HCT116 (cell line): ENCODE results near the gene POMGNT1. TPM values are rescaled to one million over a fixed set of nuclear protein-coding genes. Genes with fewer than 3 reads are reported as not detected.

Experiments
- ATAC-seq: fragments of 200-7000 bp; cut with Tn5 transposase; 2 replicates; pipeline ENCODE4 v1.9.1; 2020; ENCODE audit warnings: mild to moderate bottlenecking, moderate library complexity
- BruUV-seq: library from RNA; stranded (reverse); fragments of 400-500 nt; replicated peaks from 2 replicates; lab custom pipeline; 2021; lab: Mats Ljungman, UMichigan
- CTCF ChIA-PET: fragments of 300-600 bp; sonication (Branson Sonifier 250); formaldehyde crosslinking; loops from one replicate; lab custom pipeline; 2021; ENCODE audit warnings: antibody characterized with exemption; lab: Charles Lee
- POLR2A ChIA-PET: fragments of 300-600, 350-600 bp; sonication (Branson Sonifier 250); formaldehyde crosslinking; loops from one replicate; lab custom pipeline; 2021; ENCODE audit warnings: antibody characterized with exemption; lab: Charles Lee
- RAD21 ChIA-PET, 2 experiments: fragments of 300-600 bp; sonication (Branson Sonifier 250); formaldehyde crosslinking; loops; one replicate each; lab custom pipeline; 2023; ENCODE audit warnings: low total read pairs in 2 of 2; ENCODE audit not compliant: uncharacterized antibody in 2 of 2, unreplicated experiment in 2 of 2, low non-redundant PET in 1 of 2; lab: Charles Lee
- DNase-seq: peaks from one replicate; pipeline ENCODE4 v3.0.0-alpha.2; 2010; ENCODE audit warnings: low read depth, low spot score
- H2AFZ ChIP-seq: fragments of 200-600 bp; shearing (Covaris generic), sonication (generic); 2 replicates; pipeline ENCODE4 v1.6.1; 2017; ENCODE audit warnings: low read depth, mixed run types, mixed read lengths, antibody characterized with exemption, low read length; ENCODE audit not compliant: poor library complexity, severe bottlenecking
- H3K27ac ChIP-seq: 2 replicates; pipeline ENCODE4 v1.5.1; 2012; ENCODE audit warnings: low read depth, low read length
- H3K27me3 ChIP-seq: fragments of 200-600 bp; sonication (generic); 2 replicates; pipeline ENCODE4 v1.6.1; 2016; ENCODE audit warnings: mixed run types, low read length, mixed read lengths; ENCODE audit not compliant: insufficient read depth
- H3K36me3 ChIP-seq, 2 experiments: fragments of 200-500 bp in 1 of 2; fragments of 200-600 bp in 1 of 2; sonication (Bioruptor generic) in 1 of 2; sonication (generic) in 1 of 2; 2 replicates each; pipeline versions ENCODE4 v1.5.1 to v1.6.1; 2014 to 2016; ENCODE audit warnings: low read length in 2 of 2, inconsistent platforms in 1 of 2, mixed read lengths in 1 of 2, mixed run types in 1 of 2; ENCODE audit not compliant: insufficient read depth in 2 of 2, control insufficient read depth in 1 of 2
- H3K4me1 ChIP-seq, 2 experiments: fragments of 200-600 bp in 1 of 2; sonication (generic) in 1 of 2; 2 replicates each; pipeline versions ENCODE4 v1.5.1 to v1.6.1; 2012 to 2017; ENCODE audit warnings: low read length in 2 of 2, inconsistent platforms in 1 of 2, mild to moderate bottlenecking in 1 of 2, mixed read lengths in 1 of 2, mixed run types in 1 of 2, moderate library complexity in 1 of 2; ENCODE audit not compliant: insufficient read depth in 2 of 2, control insufficient read depth in 1 of 2
- H3K4me2 ChIP-seq: fragments of 200-600 bp; sonication (generic); 2 replicates; pipeline ENCODE4 v1.6.1; 2017; ENCODE audit warnings: mixed run types, low read length, mixed read lengths
- H3K4me3 ChIP-seq, 2 experiments: fragments of 200-600 bp in 1 of 2; sonication (generic) in 1 of 2; replicated peaks in 1 of 2; 2 replicates each; pipeline ENCODE4 v1.5.1; 2011 to 2016; ENCODE audit warnings: low read length in 2 of 2, control low read depth in 1 of 2, low read depth in 1 of 2, mild to moderate bottlenecking in 1 of 2, mixed read lengths in 1 of 2, mixed run types in 1 of 2
- H3K79me2 ChIP-seq: fragments of 200-600 bp; sonication (generic); 2 replicates; pipeline ENCODE4 v1.6.1; 2017; ENCODE audit warnings: mild to moderate bottlenecking, mixed run types, low read length, moderate library complexity, mixed read lengths; ENCODE audit not compliant: insufficient read depth
- H3K9ac ChIP-seq: fragments of 200-600 bp; sonication (generic); 2 replicates; pipeline ENCODE4 v1.6.1; 2016; ENCODE audit warnings: low read length, mixed read lengths
- H3K9me2 ChIP-seq: fragments of 200-600 bp; sonication (generic), shearing (Covaris generic); 2 replicates; pipeline ENCODE4 v1.6.1; 2017; ENCODE audit warnings: mixed run types, mild to moderate bottlenecking, moderate library complexity; ENCODE audit not compliant: insufficient read depth
- H3K9me3 ChIP-seq, 2 experiments: fragments of 200-500 bp in 1 of 2; fragments of 200-600 bp in 1 of 2; sonication (Bioruptor generic) in 1 of 2; sonication (generic) in 1 of 2; 2 replicates each; pipeline ENCODE4 v1.6.1; 2014 to 2017; ENCODE audit warnings: low read length in 2 of 2, mixed read lengths in 2 of 2, inconsistent platforms in 1 of 2, low read depth in 1 of 2, mild to moderate bottlenecking in 1 of 2, mixed run types in 1 of 2, moderate library complexity in 1 of 2; ENCODE audit not compliant: control insufficient read depth in 1 of 2, insufficient read depth in 1 of 2
- H4K20me1 ChIP-seq: fragments of 200-600 bp; sonication (generic), shearing (Covaris generic); 2 replicates; pipeline ENCODE4 v1.6.1; 2017; ENCODE audit warnings: mixed run types, mild to moderate bottlenecking, moderate library complexity; ENCODE audit not compliant: insufficient read depth
- CBX3 ChIP-seq: IDR thresholded peaks from 2 replicates; pipeline ENCODE4 v1.6.1; 2012; ENCODE audit warnings: low read depth
- CEBPB ChIP-seq: IDR thresholded peaks from 2 replicates; pipeline ENCODE4 v1.6.1; 2012; ENCODE audit warnings: low read depth
- EGR1 ChIP-seq: IDR thresholded peaks from 2 replicates; pipeline ENCODE4 v1.6.1; 2012; ENCODE audit warnings: low read depth
- ELF1 ChIP-seq: IDR thresholded peaks from 2 replicates; pipeline ENCODE4 v1.6.1; 2012; ENCODE audit warnings: low read depth, borderline replicate concordance
- EZH2 ChIP-seq: fragments of 200-600 bp; sonication (generic); IDR thresholded peaks from 2 replicates; pipeline ENCODE4 v1.6.1; 2017; ENCODE audit warnings: antibody characterized with exemption, mixed run types
- EZH2phosphoT487 ChIP-seq: fragments of 200-600 bp; IDR thresholded peaks from 2 replicates; pipeline ENCODE4 v1.6.1; 2018; ENCODE audit warnings: antibody characterized with exemption, borderline replicate concordance
- FOSL1 ChIP-seq: IDR thresholded peaks from 2 replicates; pipeline ENCODE4 v1.6.1; 2012; ENCODE audit warnings: low read depth
- JUND ChIP-seq: IDR thresholded peaks from 2 replicates; pipeline ENCODE4 v1.6.1; 2012
- POLR2A ChIP-seq: IDR thresholded peaks from 2 replicates; pipeline ENCODE4 v1.7.0; 2011; ENCODE audit warnings: borderline replicate concordance; ENCODE audit not compliant: insufficient read depth, insufficient read length; ENCODE audit errors: extremely low read depth
- POLR2AphosphoS5 ChIP-seq: IDR thresholded peaks from 2 replicates; pipeline ENCODE4 v1.6.1; 2011; ENCODE audit warnings: mild to moderate bottlenecking, low read depth, low read length, moderate library complexity
- RAD21 ChIP-seq: IDR thresholded peaks from 2 replicates; pipeline ENCODE4 v1.6.1; 2012; ENCODE audit warnings: low read depth, mild to moderate bottlenecking
- SP1 ChIP-seq: IDR thresholded peaks from 2 replicates; pipeline ENCODE4 v1.6.1; 2012; ENCODE audit warnings: low read depth
- SRF ChIP-seq: IDR thresholded peaks from 2 replicates; pipeline ENCODE4 v1.6.1; 2012; ENCODE audit warnings: low read depth
- YY1 ChIP-seq: IDR thresholded peaks from 2 replicates; pipeline ENCODE4 v1.6.1; 2011; ENCODE audit warnings: low read length, low read depth, moderate library complexity, mild to moderate bottlenecking; ENCODE audit not compliant: insufficient replicate concordance; ENCODE audit errors: extremely low read depth
- ZFX ChIP-seq: fragments of 450-650 bp; IDR thresholded peaks from 2 replicates; pipeline ENCODE4 v1.6.1; 2017
- ZNF274 ChIP-seq: fragments of 200-500 bp; sonication (Bioruptor generic); IDR thresholded peaks from 2 replicates; pipeline ENCODE4 v1.6.1; 2014; ENCODE audit warnings: mild to moderate bottlenecking, low read depth, low read length, inconsistent platforms
- intact Hi-C: fragments of 100-400 bp; cut with micrococcal nuclease; formaldehyde crosslinking; loops from 2 replicates; pipeline ENCODE4 v1.10.0; 2022
- total RNA-seq: library from RNA; stranded (reverse); gene quantifications from one replicate; pipeline ENCODE4 v1.2.1, GENCODE V29; 2021; ENCODE audit not compliant: unreplicated experiment
- TF ChIP-seq, protein P1 (sequence below): IDR thresholded peaks from 2 replicates; pipeline ENCODE4 v1.6.1; 2012; ENCODE audit warnings: low read depth
- TF ChIP-seq, protein P2 (sequence below): IDR thresholded peaks from 2 replicates; pipeline ENCODE4 v1.6.1; 2012

POMGNT1 gene
- total RNA-seq, 1 experiment from 2014 or later: 97.7 TPM

DNA sequence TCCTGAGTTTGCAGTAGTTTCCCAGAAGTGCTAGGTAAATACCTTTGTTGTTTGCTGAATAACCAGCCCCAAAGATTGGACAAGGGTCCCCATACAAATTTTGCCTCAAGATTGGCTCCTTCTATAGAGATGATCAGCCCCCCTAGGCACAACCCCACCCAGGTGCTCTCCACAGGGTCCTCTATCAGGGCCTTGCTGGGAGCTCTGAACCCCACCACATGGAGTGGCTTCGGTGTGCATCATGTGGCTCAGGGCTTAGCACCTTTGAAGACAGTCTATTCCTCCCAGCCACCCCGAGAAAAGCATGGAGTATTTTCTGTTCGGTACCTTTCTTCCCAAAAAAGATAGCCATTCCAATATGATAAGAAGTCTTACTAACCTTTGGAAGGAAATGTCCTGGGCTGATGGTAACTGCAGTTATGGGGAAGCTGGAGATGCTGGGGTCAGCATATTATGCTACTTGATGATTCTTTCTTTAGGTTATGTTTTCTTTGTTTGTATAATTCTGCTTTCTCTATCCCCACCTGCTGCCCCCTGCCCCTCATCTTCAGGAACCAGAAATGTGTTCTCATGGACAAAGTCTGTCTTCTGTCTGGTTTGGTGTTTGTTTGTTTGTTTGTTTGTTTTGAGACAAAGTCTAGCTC, 28.3 kb downstream of the POMGNT1 start:
- ChIA-PET POLR2A (no interaction called here), RAD21 (no interaction called here), CTCF (no interaction called here)
- Histone ChIP-seq H3K27ac (no peak overlapping the region), H4K20me1 (no peaks in the 10 kb centered on the region), H3K4me1 (peaks cover 38 to 39% of the 10 kb centered on the region in 2 experiments), H3K79me2 (no peaks in the 10 kb centered on the region), H2AFZ (no peak overlapping the region), H3K9ac (no peak overlapping the region), H3K4me2 (no peak overlapping the region), H3K27me3 (no peaks in the 10 kb centered on the region), H3K4me3 (no peak overlapping the region), H3K9me2 (no peaks in the 10 kb centered on the region), H3K9me3 (no peaks in the 10 kb centered on the region), H3K36me3 (no peaks in the 10 kb centered on the region)
- DNase-seq (no peak), ATAC-seq (no peak)
- intact Hi-C loops: no loop called here
- TF ChIP-seq, protein P1, sequence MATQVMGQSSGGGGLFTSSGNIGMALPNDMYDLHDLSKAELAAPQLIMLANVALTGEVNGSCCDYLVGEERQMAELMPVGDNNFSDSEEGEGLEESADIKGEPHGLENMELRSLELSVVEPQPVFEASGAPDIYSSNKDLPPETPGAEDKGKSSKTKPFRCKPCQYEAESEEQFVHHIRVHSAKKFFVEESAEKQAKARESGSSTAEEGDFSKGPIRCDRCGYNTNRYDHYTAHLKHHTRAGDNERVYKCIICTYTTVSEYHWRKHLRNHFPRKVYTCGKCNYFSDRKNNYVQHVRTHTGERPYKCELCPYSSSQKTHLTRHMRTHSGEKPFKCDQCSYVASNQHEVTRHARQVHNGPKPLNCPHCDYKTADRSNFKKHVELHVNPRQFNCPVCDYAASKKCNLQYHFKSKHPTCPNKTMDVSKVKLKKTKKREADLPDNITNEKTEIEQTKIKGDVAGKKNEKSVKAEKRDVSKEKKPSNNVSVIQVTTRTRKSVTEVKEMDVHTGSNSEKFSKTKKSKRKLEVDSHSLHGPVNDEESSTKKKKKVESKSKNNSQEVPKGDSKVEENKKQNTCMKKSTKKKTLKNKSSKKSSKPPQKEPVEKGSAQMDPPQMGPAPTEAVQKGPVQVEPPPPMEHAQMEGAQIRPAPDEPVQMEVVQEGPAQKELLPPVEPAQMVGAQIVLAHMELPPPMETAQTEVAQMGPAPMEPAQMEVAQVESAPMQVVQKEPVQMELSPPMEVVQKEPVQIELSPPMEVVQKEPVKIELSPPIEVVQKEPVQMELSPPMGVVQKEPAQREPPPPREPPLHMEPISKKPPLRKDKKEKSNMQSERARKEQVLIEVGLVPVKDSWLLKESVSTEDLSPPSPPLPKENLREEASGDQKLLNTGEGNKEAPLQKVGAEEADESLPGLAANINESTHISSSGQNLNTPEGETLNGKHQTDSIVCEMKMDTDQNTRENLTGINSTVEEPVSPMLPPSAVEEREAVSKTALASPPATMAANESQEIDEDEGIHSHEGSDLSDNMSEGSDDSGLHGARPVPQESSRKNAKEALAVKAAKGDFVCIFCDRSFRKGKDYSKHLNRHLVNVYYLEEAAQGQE: no peak
- no peak for TF ChIP-seq EZH2
- TF ChIP-seq, protein P2, sequence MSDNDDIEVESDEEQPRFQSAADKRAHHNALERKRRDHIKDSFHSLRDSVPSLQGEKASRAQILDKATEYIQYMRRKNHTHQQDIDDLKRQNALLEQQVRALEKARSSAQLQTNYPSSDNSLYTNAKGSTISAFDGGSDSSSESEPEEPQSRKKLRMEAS: no peak
- TF ChIP-seq CEBPB: no peak
- TF ChIP-seq POLR2AphosphoS5: no peak
- TF ChIP-seq ZFX: no peak
- TF ChIP-seq FOSL1: no peak
- no peak for TF ChIP-seq EGR1
- TF ChIP-seq ELF1: no peak
- no peak for TF ChIP-seq YY1
- no peak for TF ChIP-seq JUND
- no peak for TF ChIP-seq CBX3
- TF ChIP-seq POLR2A: no peak
- TF ChIP-seq SP1: no peak
- TF ChIP-seq EZH2phosphoT487: no peak
- no peak for TF ChIP-seq SRF
- TF ChIP-seq ZNF274: no peak
- no peak for TF ChIP-seq RAD21
- no TSS peak for BruUV-seq
